Parietal lobe (tissue), 2 donors: ENCODE measurements around the gene SLC17A7. TPM values are rescaled to one million over a fixed set of nuclear protein-coding genes. Genes with fewer than 3 reads are reported as not detected.

Experiments used
- small RNA-seq: library from RNA; depleted of rRNA; stranded (forward); fragments of <200 nt; gene quantifications from one replicate; pipeline ENCODE3, GENCODE V24; 2014; ENCODE audit warnings: low replicate concordance
- total RNA-seq: library from RNA; depleted of rRNA; stranded (reverse); fragments of >200 nt; gene quantifications from one replicate; pipeline ENCODE4 v1.2.3, GENCODE V29; 2014

The SLC17A7 gene
- 36.6 TPM for total RNA-seq

GRCh38 chr19:49441210-49441959, at the start of gene SLC17A7:
Gene SLC17A7 (minus strand): TSS chr19:49441527. CDS start chr19:49441379, 148 bp downstream.

GRCh38 chr19:49487277-49488045, 46.1 kb upstream of the SLC17A7 start, which contains the start of gene RPL13A:
Gene RPL13A (plus strand): TSS chr19:49487608. CDS start chr19:49487630, 22 bp downstream.

GRCh38 chr19:49473868-49474541, 32.7 kb upstream of the SLC17A7 start, which contains the start of gene FLT3LG:
Gene FLT3LG (plus strand): TSS chr19:49474215. CDS start chr19:49474640, 425 bp downstream.

GRCh38 chr19:49453013-49453756, 11.9 kb upstream of the SLC17A7 start, which contains the start of gene ALDH16A1:
Gene ALDH16A1 (plus strand): TSS chr19:49453225. CDS start chr19:49453332, 107 bp downstream.

GRCh38 chr19:49451430-49452181, 10.3 kb upstream of the SLC17A7 start, which contains the start of gene PIH1D1:
Gene PIH1D1 (minus strand): TSS chr19:49451814. CDS start chr19:49451574, 240 bp downstream.

GRCh38 chr19:49425178-49425577, 16.1 kb downstream of the SLC17A7 start, which contains the start of gene GFY:
Gene GFY (plus strand): TSS chr19:49425388. CDS start chr19:49426431, 1,043 bp downstream.

GRCh38 chr19:49423071-49423984, 18.0 kb downstream of the SLC17A7 start, which contains the start of gene PTH2:
Gene PTH2 (minus strand): TSS chr19:49423441. CDS start chr19:49423339, 102 bp downstream.

GRCh38 chr19:49387936-49388372, 53.4 kb downstream of the SLC17A7 start, which contains the start of gene KASH5:
Gene KASH5 (plus strand): TSS chr19:49388249. CDS start chr19:49390884, 2,635 bp downstream.

Small RNAs within 50 kb of the gene (small RNA-seq; reads per million reads assigned to genes)
- gene SNORD32A: not detected
- not detected for gene SNORD33
- not detected for gene SNORD34
- gene SNORD35A: not detected

Other genes with a start within 250 kb of the SLC17A7 start
- 0.94 TPM for gene SLC6A16, start 116.3 kb downstream of the SLC17A7 start, total RNA-seq
- gene CD37, start 106.1 kb downstream of the SLC17A7 start, total RNA-seq: 0.94 TPM
- 9.4 TPM for gene TEAD2, start 79.1 kb downstream of the SLC17A7 start, total RNA-seq
- 1.9 TPM for gene DKKL1, start 77.7 kb downstream of the SLC17A7 start, total RNA-seq
- not detected for gene KASH5, start 53.3 kb downstream of the SLC17A7 start, total RNA-seq
- not detected for gene PTH2, start 18.1 kb downstream of the SLC17A7 start, total RNA-seq
- gene GFY, start 16.1 kb downstream of the SLC17A7 start, total RNA-seq: not detected
- gene PIH1D1, start 10.3 kb upstream of the SLC17A7 start, total RNA-seq: 62.9 TPM
- 7.5 TPM for gene ALDH16A1, start 11.7 kb upstream of the SLC17A7 start, total RNA-seq
- gene FLT3LG, start 32.7 kb upstream of the SLC17A7 start, total RNA-seq: not detected
- gene RPL13A, start 46.1 kb upstream of the SLC17A7 start, total RNA-seq: 2,146 TPM
- 4,186 TPM for gene RPS11, start 54.9 kb upstream of the SLC17A7 start, total RNA-seq
- gene FCGRT, start 71.1 kb upstream of the SLC17A7 start, total RNA-seq: 11.6 TPM
- 4.7 TPM for gene RCN3, start 86.5 kb upstream of the SLC17A7 start, total RNA-seq
- 32.9 TPM for gene NOSIP, start 139.0 kb upstream of the SLC17A7 start, total RNA-seq
- 0.94 TPM for gene PRRG2, start 139.8 kb upstream of the SLC17A7 start, total RNA-seq
- 15.3 TPM for gene PRR12, start 149.7 kb upstream of the SLC17A7 start, total RNA-seq
- 0.94 TPM for gene RRAS, start 198.6 kb upstream of the SLC17A7 start, total RNA-seq
- 18.8 TPM for gene SCAF1, start 200.7 kb upstream of the SLC17A7 start, total RNA-seq
- 11.3 TPM for gene IRF3, start 224.3 kb upstream of the SLC17A7 start, total RNA-seq
- gene BCL2L12, start 224.4 kb upstream of the SLC17A7 start, total RNA-seq: not detected
- gene PRMT1, start 235.7 kb upstream of the SLC17A7 start, total RNA-seq: 243 TPM
- gene ADM5, start 248.1 kb upstream of the SLC17A7 start, total RNA-seq: 1.9 TPM
- 58.5 TPM for gene CPT1C, start 249.6 kb upstream of the SLC17A7 start, total RNA-seq